ENCODE results near the gene SERAC1. TPM values are rescaled to one million over a fixed set of nuclear protein-coding genes. Genes with fewer than 3 reads are reported as not detected.

The SERAC1 gene
- total RNA-seq, 1 experiment from 2014 or later: 7.6 TPM

GRCh38 chr6:158158748-158159147 is 9.3 kb downstream of the SERAC1 start:
- peaks cover 22% of the 10 kb centered on the region in 2 experiments for H3K4me1 Mint-ChIP-seq
- Histone ChIP-seq H4K5ac (ENCODE audit: insufficient read length, low read depth, low read length) (no peak overlapping the region), H3K27ac (ENCODE audit: insufficient read length, low read depth, low read length) (no peak overlapping the region), H3T11ph (ENCODE audit: low read length) (no peak overlapping the region), H3K4me2 (ENCODE audit: insufficient read depth, insufficient read length, low read length) (no peak overlapping the region), H2BK5ac (ENCODE audit: insufficient read length, low read length) (no peak overlapping the region), H2BK12ac (ENCODE audit: insufficient read length, low read depth, low read length) (no peak overlapping the region), H3K18ac (ENCODE audit: insufficient read length, low read depth, low read length) (no peak overlapping the region), H2AK5ac (ENCODE audit: insufficient read length, low read length) (no peak overlapping the region), H3K14ac (ENCODE audit: insufficient read depth, low read length) (no peak overlapping the region), H4K20me1 (ENCODE audit: control insufficient read depth, insufficient read depth, insufficient read length) (no peaks in the 10 kb centered on the region), H3K4ac (ENCODE audit: low read depth, low read length) (no peak overlapping the region), H2AFZ (ENCODE audit: low read length) (no peak overlapping the region), H2BK120ac (ENCODE audit: low read depth, low read length, poor library complexity, severe bottlenecking) (no peak overlapping the region), H3K27me3 (ENCODE audit: insufficient read depth, low read length) (no peaks in the 10 kb centered on the region), H4K8ac (replicated peaks; ENCODE audit: insufficient read length, low read depth, low read length) (no peak overlapping the region), H3K79me1 (ENCODE audit: insufficient read depth, low read depth, low read length, poor library complexity, severe bottlenecking) (no peaks in the 10 kb centered on the region), H3K9me3 (ENCODE audit: control insufficient read depth, low read depth, low read length) (no peaks in the 10 kb centered on the region), H3K9ac (ENCODE audit: extremely low read depth, insufficient read length, low read length) (no peak overlapping the region), H3K23me2 (ENCODE audit: insufficient read length, low read depth, low read length, poor library complexity, severe bottlenecking) (no peaks in the 10 kb centered on the region), H2BK20ac (ENCODE audit: low read depth, low read length, poor library complexity, severe bottlenecking) (no peak overlapping the region), H3K56ac (ENCODE audit: insufficient read length, low read depth, low read length) (no peak overlapping the region), H3K79me2 (ENCODE audit: insufficient read depth, low read length) (no peaks in the 10 kb centered on the region; the same call in 1 of the 2 replicates), H3K23ac (ENCODE audit: insufficient read length, low read depth, low read length) (no peak overlapping the region), H4K91ac (ENCODE audit: insufficient read length, low read depth, low read length) (no peak overlapping the region), H2BK15ac (ENCODE audit: low read depth, low read length) (no peak overlapping the region), H3K4me1 (ENCODE audit: insufficient read depth, low read length) (0 out of 2 replicates have a peak, but pooled peaks cover 2% of the 10 kb centered on the region)
- no CpG with 5 or more reads among the region's 2 CpGs for WGBS (ENCODE audit: extremely low coverage, insufficient read length, low lambda C conversion rate)
- H3K27me3 Mint-ChIP-seq (ENCODE audit: low read depth): no peaks in the 10 kb centered on the region
- DNase-seq: no peak
- H3K9me3 Mint-ChIP-seq: no peaks in the 10 kb centered on the region; a peak in 1 of 5 replicates
- TF ChIP-seq CTCF (conservative IDR thresholded peaks at IDR 0.05): no peak
- peaks cover 2 to 27% (median 10%) of the 10 kb centered on the region in 3 experiments; a peak in 5 of 7 replicates for H3K36me3 Mint-ChIP-seq (ENCODE audit: insufficient read depth in 1 of 3, low read depth in 3 of 3)
- no peak overlapping the region for H3K4me3 Mint-ChIP-seq
- H3K27ac Mint-ChIP-seq: no peak overlapping the region

All from H9 (cell line).